Activated T-helper 1 cell treated with Interleukin-2 at 50 U/mL for 16 hours (primary cell): ENCODE data around the gene GIPC2.
"Not testable (repeated sequence)": the region's sequence is repeated elsewhere in the genome, so short reads cannot be mapped to it uniquely, and the experiment has no call there.

Experiments
- DNase-seq: peaks from one replicate; pipeline ENCODE4 v3.0.0-alpha.2; 2020; ENCODE audit warnings: low read depth

Gene GIPC2

GRCh38 chr1:78096976-78097375 lies 51.2 kb downstream of the GIPC2 start:
- DNase-seq: no peak

DNA sequence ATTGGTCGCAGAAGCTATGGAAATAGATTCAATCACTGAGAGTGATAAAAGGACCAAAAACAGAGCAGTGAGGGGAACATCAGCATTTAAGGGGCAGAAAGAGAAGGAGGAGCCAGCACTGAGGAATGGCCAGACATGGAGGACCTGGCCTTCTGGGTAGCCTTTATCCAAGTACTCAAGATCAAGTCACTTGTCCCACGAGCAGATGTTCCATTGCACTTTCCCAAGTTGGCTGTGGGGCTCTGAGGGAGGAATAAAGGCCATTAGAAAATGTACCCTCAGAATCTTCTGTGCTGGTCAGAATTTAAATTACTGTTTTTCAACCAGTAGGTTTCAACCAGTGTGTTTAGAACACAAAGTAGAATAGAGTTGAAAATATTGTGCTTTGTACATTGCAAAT lies 55.3 kb downstream of the GIPC2 start:
- DNase-seq: no peak

DNA sequence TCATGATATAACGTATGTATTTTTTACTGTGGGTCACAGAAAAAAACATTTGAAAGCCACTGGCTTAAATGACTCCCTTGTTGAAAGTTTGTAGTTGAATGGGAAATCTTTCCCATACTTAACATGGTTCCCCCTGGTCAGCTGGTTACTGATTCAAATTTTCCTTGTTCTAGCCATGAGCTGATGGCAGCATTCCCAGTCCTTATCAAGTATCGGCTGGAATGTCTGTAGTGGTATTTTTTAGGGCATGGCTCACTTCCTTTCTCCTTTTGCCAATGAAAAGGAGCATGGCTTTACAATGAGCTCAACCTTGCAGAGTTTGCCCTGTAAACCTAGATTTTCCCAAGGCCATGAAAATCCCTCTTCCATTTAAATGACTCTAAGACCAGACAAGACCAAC lies 55.7 kb downstream of the GIPC2 start:
- DNase-seq: no peak

DNA sequence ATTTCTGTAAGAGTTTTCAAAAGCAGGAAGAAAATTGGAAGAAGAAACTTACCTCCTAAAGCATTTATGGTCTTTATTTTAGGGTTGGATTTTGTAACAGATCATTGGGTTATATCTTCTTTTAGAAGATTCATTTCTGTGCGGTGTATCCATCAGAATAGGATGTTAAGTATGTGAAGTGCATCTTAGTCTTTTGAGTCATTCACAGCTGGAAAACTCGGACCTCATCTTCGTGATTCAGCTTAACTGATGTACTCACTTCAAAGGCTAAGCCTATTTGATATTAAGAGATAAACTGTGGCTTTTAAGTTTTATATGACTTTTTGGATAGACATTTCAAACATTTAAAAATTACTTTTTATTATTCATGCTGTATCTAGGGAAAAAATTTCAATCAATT lies 56.3 kb downstream of the GIPC2 start:
- DNase-seq: no peak

DNA sequence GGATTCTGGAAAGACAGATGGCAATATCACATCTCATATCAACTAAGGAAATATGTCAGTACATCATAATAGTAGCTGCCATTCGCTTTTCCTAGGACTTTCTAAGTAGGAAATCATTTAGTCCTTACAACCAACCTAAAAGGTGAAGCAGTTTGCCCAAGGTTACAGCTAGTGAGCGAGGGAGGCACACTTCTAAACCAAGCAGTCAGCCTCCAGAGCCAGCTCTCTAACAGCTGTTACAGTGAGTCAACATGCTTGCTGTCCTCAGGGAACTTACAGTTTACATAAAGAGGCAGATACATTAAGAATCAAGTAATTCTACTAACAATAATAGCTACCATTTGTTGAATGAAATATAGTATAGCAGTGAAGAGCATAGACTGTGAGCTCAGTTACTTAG lies 57.1 kb downstream of the GIPC2 start:
- DNase-seq: no peak

- DNase-seq: no peak
Measured at GRCh38 chr1:78104322-78104721, 58.6 kb downstream of the GIPC2 start.

GRCh38 chr1:78109659-78110058 lies 63.9 kb downstream of the GIPC2 start:
- DNase-seq: not testable (repeated sequence)

- no peak for DNase-seq
Measured at GRCh38 chr1:78113156-78113916, 67.6 kb downstream of the GIPC2 start.

DNA sequence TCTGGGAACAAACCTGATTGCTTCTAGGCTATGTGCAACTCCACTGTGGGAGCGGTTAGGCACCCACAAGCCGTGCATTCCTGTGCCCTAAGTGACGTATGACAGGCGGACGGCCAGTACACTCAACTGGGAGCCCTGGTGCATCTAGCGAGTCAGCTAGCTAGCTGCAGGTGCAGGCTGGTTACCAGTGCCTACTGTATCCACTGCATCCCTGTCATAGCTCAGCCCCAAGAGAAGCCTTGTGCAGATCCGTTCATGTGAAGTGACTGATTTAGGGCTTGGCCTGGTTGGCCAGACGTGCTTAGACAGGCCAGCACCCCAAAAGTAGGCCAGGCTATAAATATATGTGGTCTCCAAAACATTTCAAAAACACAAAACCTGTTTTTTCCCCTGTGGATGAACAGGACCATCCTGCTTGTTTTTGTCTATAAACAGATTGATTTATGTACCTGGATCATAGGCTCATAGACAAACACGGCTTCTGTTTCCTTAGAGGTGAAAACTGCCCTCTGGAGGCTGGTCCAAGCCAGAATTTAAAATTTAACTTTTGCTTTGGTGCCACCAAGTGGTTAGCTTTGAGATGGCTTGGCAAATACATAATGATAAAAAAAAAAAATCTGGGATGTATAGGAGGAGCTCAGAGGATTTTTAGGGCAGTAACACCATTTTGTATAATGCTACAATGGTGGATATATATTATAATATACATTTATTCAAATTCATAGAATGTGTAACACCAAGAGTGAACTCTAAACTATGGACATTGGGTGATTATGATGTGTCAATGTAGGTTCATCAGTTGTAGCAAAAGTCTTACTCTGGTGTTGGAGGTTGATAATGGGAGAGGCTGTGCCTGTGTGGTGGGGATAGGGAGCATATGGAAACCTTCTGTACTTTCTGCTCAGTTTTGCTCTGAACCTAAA lies 68.5 kb downstream of the GIPC2 start:
- DNase-seq: peak; percentile 5

DNA sequence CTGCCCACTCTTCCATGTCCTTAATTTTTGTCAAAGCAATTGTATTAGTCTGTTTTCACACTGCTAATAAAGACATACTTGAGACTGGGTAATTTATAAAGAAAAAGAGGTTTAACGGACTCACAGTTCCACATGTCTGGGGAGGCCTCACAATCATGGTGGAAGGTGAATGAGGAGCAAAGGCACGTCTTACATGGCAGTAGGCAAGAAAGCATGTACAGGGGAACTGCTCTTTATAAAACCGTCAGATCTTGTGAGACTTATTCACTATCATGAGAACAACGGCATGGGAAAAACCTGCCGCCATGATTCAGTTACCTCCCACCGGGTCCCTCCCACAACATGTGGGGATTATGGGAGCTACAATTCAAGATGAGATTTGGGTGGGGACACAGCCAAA lies 74.7 kb downstream of the GIPC2 start:
- not testable (repeated sequence) for DNase-seq

DNA sequence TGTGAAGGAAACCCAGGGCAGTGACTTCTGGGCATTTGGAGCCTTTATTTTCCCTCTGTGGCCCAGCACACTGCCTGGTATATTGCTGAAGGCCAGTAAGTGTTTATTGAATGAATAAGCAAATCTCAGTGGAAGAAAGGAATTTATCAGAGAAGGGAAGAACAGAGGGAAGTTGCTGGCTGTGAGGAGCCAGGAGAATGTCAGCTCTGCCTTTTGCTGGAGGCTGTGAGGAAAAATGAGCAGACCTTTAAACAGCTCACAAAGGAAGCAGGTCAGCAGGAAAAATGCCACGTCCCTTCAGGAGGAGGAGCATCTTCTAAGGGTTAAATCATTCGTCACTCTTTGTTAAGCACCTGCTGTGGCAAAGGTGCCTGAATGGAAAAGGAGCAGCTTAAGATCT lies 75.9 kb downstream of the GIPC2 start:
- no peak for DNase-seq

DNA sequence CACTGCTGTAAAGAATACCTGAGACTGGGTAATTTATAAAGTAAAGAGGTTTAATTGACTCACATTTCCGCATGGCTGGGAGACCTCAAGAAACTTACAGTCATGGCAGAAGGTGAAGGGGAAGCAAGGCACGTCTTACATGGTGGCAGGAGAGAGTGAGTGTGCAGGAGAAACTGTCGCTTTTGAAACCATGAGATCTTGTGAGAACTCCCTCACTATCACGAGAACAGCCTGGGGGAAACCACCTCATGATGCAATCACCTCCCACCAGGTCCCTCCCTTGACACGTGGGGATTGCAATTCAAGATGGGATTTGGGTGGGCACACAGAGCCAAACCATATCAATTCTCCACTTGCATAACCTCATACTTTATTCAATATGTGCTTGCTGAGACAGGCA lies 76.6 kb downstream of the GIPC2 start:
- no peak for DNase-seq

GRCh38 chr1:78126506-78126905 lies 80.7 kb downstream of the GIPC2 start:
- no peak for DNase-seq

DNA sequence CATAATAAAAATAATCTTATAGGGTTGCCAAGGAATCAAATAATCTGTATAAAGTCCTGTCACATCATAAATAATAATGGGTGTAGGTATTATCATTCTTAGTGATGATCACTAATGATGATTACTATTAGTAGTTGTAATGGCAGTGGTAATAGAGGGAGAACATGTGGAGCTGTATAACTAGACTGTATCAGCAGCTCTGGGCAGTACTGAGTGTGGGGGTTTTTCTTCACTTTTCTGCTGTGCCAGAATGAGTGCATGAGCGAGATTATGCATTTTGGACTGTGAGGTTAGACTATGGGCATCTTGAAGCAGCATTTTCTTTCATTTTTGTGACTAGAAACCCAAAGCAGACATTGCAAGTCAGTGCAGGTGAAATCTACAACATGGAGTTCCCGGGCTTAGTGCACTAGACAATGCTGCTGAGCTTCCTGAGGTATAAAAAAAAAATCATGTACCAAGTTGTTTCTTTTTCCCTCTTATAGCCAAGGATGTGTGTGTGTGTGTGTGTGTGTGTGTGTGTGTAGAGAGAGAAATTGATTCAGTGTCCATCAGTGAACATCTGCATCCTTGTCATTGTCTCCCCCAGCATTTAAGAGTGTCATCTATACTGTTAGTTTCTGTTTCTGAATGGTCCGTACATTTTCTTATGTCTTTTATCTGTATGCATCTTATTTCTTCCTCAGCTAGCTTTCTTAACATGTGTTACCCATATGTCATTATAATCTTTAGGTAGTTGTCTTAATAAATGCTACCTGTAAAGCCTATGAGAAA lies 86.6 kb downstream of the GIPC2 start:
- DNase-seq: no peak

GRCh38 chr1:78132948-78133322 lies 87.2 kb downstream of the GIPC2 start:
- no peak for DNase-seq

DNA sequence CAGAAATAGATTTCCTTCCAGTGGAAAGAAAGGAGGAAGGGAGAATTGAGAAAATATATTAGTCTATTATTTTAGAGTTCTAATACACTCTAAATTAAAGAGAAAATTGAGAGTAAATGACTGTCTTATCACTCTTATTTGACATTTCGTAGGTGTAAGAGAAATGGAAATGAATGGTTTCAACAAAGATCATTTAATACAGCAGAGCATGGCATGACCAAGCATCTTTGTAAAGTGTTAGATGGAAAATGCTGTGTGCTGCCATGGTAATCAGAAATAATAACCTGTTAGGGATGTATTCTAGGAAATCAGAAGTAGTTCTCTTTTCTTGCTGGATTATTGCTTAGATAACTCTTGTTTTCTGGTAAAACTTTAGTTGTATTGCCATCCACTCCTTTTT lies 90.9 kb downstream of the GIPC2 start:
- DNase-seq: no peak

- no peak for DNase-seq
Measured at GRCh38 chr1:78141531-78142231, 95.9 kb downstream of the GIPC2 start.

DNA sequence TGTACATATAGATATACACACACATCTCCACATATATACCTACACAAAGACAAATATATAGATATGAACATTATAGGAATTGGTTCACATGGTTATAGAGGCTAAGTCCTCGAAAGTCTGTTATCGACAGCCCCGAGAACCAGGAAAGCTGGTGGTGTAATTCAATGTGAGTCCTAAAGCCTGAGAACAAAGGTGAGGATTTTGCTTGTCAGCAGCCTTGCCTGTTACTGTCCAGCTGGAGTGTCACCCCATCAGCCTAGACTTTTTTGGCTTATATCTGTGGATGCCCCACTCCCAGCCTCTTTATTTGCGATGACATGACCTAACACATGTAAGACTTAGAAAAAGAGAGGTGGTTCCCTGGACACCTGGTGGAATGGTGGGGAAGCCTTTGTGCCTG lies 97.0 kb downstream of the GIPC2 start:
- no peak for DNase-seq

- no peak for DNase-seq
Measured at GRCh38 chr1:78143152-78143551, 97.4 kb downstream of the GIPC2 start.

- no peak for DNase-seq
Measured at GRCh38 chr1:78143673-78144072, 97.9 kb downstream of the GIPC2 start.

GRCh38 chr1:78145105-78145580 lies 99.4 kb downstream of the GIPC2 start:
- DNase-seq: no peak
